SJCRH30 (cell line): ENCODE results near the gene TREML1. TPM values are rescaled to one million over a fixed set of nuclear protein-coding genes. Genes with fewer than 3 reads are reported as not detected.
"Not testable (repeated sequence)": the region's sequence is repeated elsewhere in the genome, so short reads cannot be mapped to it uniquely, and the experiment has no call there.

ENCODE experiments used
- DNase-seq, 2 experiments: peaks; one replicate each; pipeline ENCODE4 v3.0.0-alpha.2; 2015 to 2020
- H3K27ac ChIP-seq: fragments of 250-450 bp; sonication (Bioruptor Pico); 2 replicates; pipeline ENCODE4 v1.5.1; 2020; ENCODE audit warnings: mild to moderate bottlenecking, moderate library complexity
- H3K27me3 ChIP-seq: fragments of 250-450 bp; sonication (Bioruptor Pico); 2 replicates; pipeline ENCODE4 v1.5.1; 2020; ENCODE audit warnings: mild to moderate bottlenecking, moderate library complexity
- H3K36me3 ChIP-seq: fragments of 250-450 bp; sonication (Bioruptor Pico); 2 replicates; pipeline ENCODE4 v1.5.1; 2020; ENCODE audit warnings: mild to moderate bottlenecking, moderate library complexity
- H3K4me1 ChIP-seq: fragments of 250-450 bp; sonication (Bioruptor Pico); 2 replicates; pipeline ENCODE4 v1.5.1; 2020; ENCODE audit warnings: mild to moderate bottlenecking, moderate library complexity
- H3K4me3 ChIP-seq: fragments of 250-450 bp; sonication (Bioruptor Pico); 2 replicates; pipeline ENCODE4 v1.5.1; 2020; ENCODE audit warnings: mild to moderate bottlenecking, moderate library complexity
- H3K9me3 ChIP-seq: fragments of 250-450 bp; sonication (Bioruptor Pico); replicated peaks from 2 replicates; pipeline ENCODE4 v1.5.1; 2020; ENCODE audit warnings: mild to moderate bottlenecking, moderate library complexity
- total RNA-seq: library from RNA; depleted of rRNA; stranded (reverse); fragments of >200 nt; shearing (Covaris generic); gene quantifications from 2 replicates; pipeline ENCODE4 v1.2.3, GENCODE V29; 2014; rRNA removed

The TREML1 gene
- total RNA-seq, 1 experiment from 2014 or later = not detected

GRCh38 chr6:41136911-41137310 is 17.2 kb downstream of the TREML1 start:
- H3K27me3 ChIP-seq = no peaks in the 10 kb centered on the region
- H3K4me3 ChIP-seq = no peak overlapping the region
- no peaks in the 10 kb centered on the region for H3K36me3 ChIP-seq
- no peaks in the 10 kb centered on the region for H3K9me3 ChIP-seq
- H3K27ac ChIP-seq = no peak overlapping the region
- DNase-seq = no peak
- H3K4me1 ChIP-seq = no peaks in the 10 kb centered on the region

- Histone ChIP-seq H3K4me3 (no peak overlapping the region), H3K4me1 (no peaks in the 10 kb centered on the region), H3K36me3 (no peaks in the 10 kb centered on the region), H3K27ac (no peak overlapping the region), H3K27me3 (no peaks in the 10 kb centered on the region), H3K9me3 (no peaks in the 10 kb centered on the region)
- no peak for DNase-seq
Measured at GRCh38 chr6:41135062-41135832, 18.9 kb downstream of the TREML1 start.

GRCh38 chr6:41132254-41132653 is 21.9 kb downstream of the TREML1 start:
- Histone ChIP-seq H3K27ac (no peak overlapping the region), H3K36me3 (no peaks in the 10 kb centered on the region), H3K4me1 (no peaks in the 10 kb centered on the region), H3K9me3 (no peaks in the 10 kb centered on the region), H3K4me3 (no peak overlapping the region), H3K27me3 (no peaks in the 10 kb centered on the region)
- no peak for DNase-seq

- Histone ChIP-seq H3K4me1 (no peaks in the 10 kb centered on the region), H3K36me3 (no peaks in the 10 kb centered on the region), H3K4me3 (no peak overlapping the region), H3K27me3 (no peaks in the 10 kb centered on the region), H3K9me3 (no peaks in the 10 kb centered on the region), H3K27ac (no peak overlapping the region)
- no peak for DNase-seq
Measured at GRCh38 chr6:41125282-41125681, 28.9 kb downstream of the TREML1 start.

GRCh38 chr6:41122918-41123317 is 31.2 kb downstream of the TREML1 start:
- Histone ChIP-seq H3K4me1 (0 out of 2 replicates have a peak, but pooled peaks cover 3% of the 10 kb centered on the region), H3K4me3 (no peak overlapping the region), H3K27me3 (no peaks in the 10 kb centered on the region), H3K36me3 (no peaks in the 10 kb centered on the region), H3K9me3 (no peaks in the 10 kb centered on the region), H3K27ac (no peak overlapping the region)
- DNase-seq = no peak

- no peak for DNase-seq
- Histone ChIP-seq H3K27ac (no peak overlapping the region), H3K36me3 (no peaks in the 10 kb centered on the region), H3K9me3 (no peaks in the 10 kb centered on the region), H3K27me3 (no peaks in the 10 kb centered on the region), H3K4me1 (0 out of 2 replicates have a peak, but pooled peaks cover 5% of the 10 kb centered on the region), H3K4me3 (no peak overlapping the region)
Measured at GRCh38 chr6:41122373-41122772, 31.8 kb downstream of the TREML1 start.

GRCh38 chr6:41120058-41120457 is 34.1 kb downstream of the TREML1 start:
- DNase-seq = no peak
- Histone ChIP-seq H3K4me1 (0 out of 2 replicates have a peak, but pooled peaks cover 5% of the 10 kb centered on the region), H3K27ac (no peak overlapping the region), H3K27me3 (no peaks in the 10 kb centered on the region), H3K4me3 (no peak overlapping the region), H3K36me3 (no peaks in the 10 kb centered on the region), H3K9me3 (no peaks in the 10 kb centered on the region)

GRCh38 chr6:41119508-41119907 is 34.6 kb downstream of the TREML1 start:
- Histone ChIP-seq H3K4me1 (0 out of 2 replicates have a peak, but pooled peaks cover 5% of the 10 kb centered on the region), H3K4me3 (no peak overlapping the region), H3K36me3 (no peaks in the 10 kb centered on the region), H3K9me3 (no peaks in the 10 kb centered on the region), H3K27ac (no peak overlapping the region), H3K27me3 (no peaks in the 10 kb centered on the region)
- DNase-seq = no peak

GRCh38 chr6:41115027-41115426 is 39.1 kb downstream of the TREML1 start:
- H3K9me3 ChIP-seq, H3K27ac ChIP-seq, H3K36me3 ChIP-seq, DNase-seq, H3K4me1 ChIP-seq, H3K4me3 ChIP-seq, H3K27me3 ChIP-seq: not testable (repeated sequence)

GRCh38 chr6:41111017-41111416 is 43.1 kb downstream of the TREML1 start:
- Histone ChIP-seq H3K4me3 (no peak overlapping the region), H3K36me3 (no peaks in the 10 kb centered on the region), H3K27ac (no peak overlapping the region), H3K9me3 (no peaks in the 10 kb centered on the region), H3K4me1 (no peaks in the 10 kb centered on the region), H3K27me3 (no peaks in the 10 kb centered on the region)
- DNase-seq = no peak

GRCh38 chr6:41103847-41104246 is 50.3 kb downstream of the TREML1 start:
- Histone ChIP-seq H3K27me3 (no peaks in the 10 kb centered on the region), H3K36me3 (peaks cover 19% of the 10 kb centered on the region), H3K27ac (no peak overlapping the region), H3K9me3 (no peaks in the 10 kb centered on the region), H3K4me1 (no peaks in the 10 kb centered on the region), H3K4me3 (no peak overlapping the region)
- no peak for DNase-seq

- H3K4me1 ChIP-seq = peaks cover 10% of the 10 kb centered on the region
- DNase-seq = no peak
- H3K36me3 ChIP-seq = peaks cover 48% of the 10 kb centered on the region
- H3K27me3 ChIP-seq = no peaks in the 10 kb centered on the region
- H3K4me3 ChIP-seq = no peak overlapping the region
- no peaks in the 10 kb centered on the region for H3K9me3 ChIP-seq
- H3K27ac ChIP-seq = no peak overlapping the region
Measured at GRCh38 chr6:41100871-41101287, 53.3 kb downstream of the TREML1 start.

Other genes with a start within 250 kb of the TREML1 start
- gene UNC5CL, start 115.1 kb downstream of the TREML1 start, total RNA-seq = 0.23 and 0.40 TPM in 2 replicates
- not detected in 2 replicates for gene TSPO2, start 111.9 kb downstream of the TREML1 start, total RNA-seq
- 7.0 and 7.7 TPM in 2 replicates for gene APOBEC2, start 101.1 kb downstream of the TREML1 start, total RNA-seq
- 24.8 and 30.8 TPM in 2 replicates for gene OARD1, start 82.0 kb downstream of the TREML1 start, total RNA-seq
- 32.4 and 33.3 TPM in 2 replicates for gene NFYA, start 81.4 kb downstream of the TREML1 start, total RNA-seq
- gene TREM2, start 8.8 kb upstream of the TREML1 start, total RNA-seq = 0.61 and 0.71 TPM in 2 replicates
- gene TREML2, start 46.8 kb upstream of the TREML1 start, total RNA-seq = 0.06 TPM in 1 of 2 replicates, not detected in the other
- gene TREML4, start 74.0 kb upstream of the TREML1 start, total RNA-seq = 0.06 TPM in 1 of 2 replicates, not detected in the other
- gene TREM1, start 132.3 kb upstream of the TREML1 start, total RNA-seq = not detected in 2 replicates
- gene NCR2, start 181.3 kb upstream of the TREML1 start, total RNA-seq = not detected in 2 replicates